Hepatocyte (in vitro differentiated cells): ENCODE results near the gene PSD2. TPM values are rescaled to one million over a fixed set of nuclear protein-coding genes. Genes with fewer than 3 reads are reported as not detected.

ENCODE experiments used
- DNase-seq: peaks from one replicate; pipeline ENCODE4 v3.0.0-alpha.2; 2016; ENCODE audit warnings: low spot score
- H2AFZ ChIP-seq: fragments of 200-600 bp; sonication (generic); 2 replicates; pipeline ENCODE4 v1.6.0; 2016; ENCODE audit warnings: antibody characterized with exemption, mild to moderate bottlenecking
- H3K27ac ChIP-seq: fragments of 200-600 bp; sonication (generic); 2 replicates; pipeline ENCODE4 v1.5.1; 2016; ENCODE audit warnings: mild to moderate bottlenecking
- H3K27me3 ChIP-seq: fragments of 200-600 bp; sonication (generic); 2 replicates; pipeline ENCODE4 v1.6.1; 2016
- H3K36me3 ChIP-seq: fragments of 200-600 bp; sonication (generic); replicated peaks from 2 replicates; pipeline ENCODE4 v1.5.1; 2016; ENCODE audit warnings: low read depth; ENCODE audit not compliant: insufficient read depth
- H3K4me1 ChIP-seq: fragments of 200-600 bp; sonication (generic); 2 replicates; pipeline ENCODE4 v1.5.1; 2016; ENCODE audit warnings: mild to moderate bottlenecking, moderate library complexity; ENCODE audit not compliant: insufficient read depth
- H3K4me2 ChIP-seq: fragments of 200-600 bp; sonication (generic); 2 replicates; pipeline ENCODE4 v1.6.0; 2016
- H3K4me3 ChIP-seq: fragments of 200-600 bp; sonication (generic); 2 replicates; pipeline ENCODE4 v1.5.1; 2016; ENCODE audit warnings: mild to moderate bottlenecking
- H3K79me2 ChIP-seq: fragments of 200-600 bp; sonication (generic); 2 replicates; pipeline ENCODE4 v1.6.0; 2017; ENCODE audit warnings: mild to moderate bottlenecking
- H3K9me2 ChIP-seq: fragments of 200-600 bp; sonication (generic); replicated peaks from 2 replicates; pipeline ENCODE4 v1.6.0; 2017; ENCODE audit warnings: mild to moderate bottlenecking; ENCODE audit not compliant: insufficient read depth
- H3K9me3 ChIP-seq: fragments of 200-600 bp; sonication (generic); 2 replicates; pipeline ENCODE4 v1.5.1; 2016; ENCODE audit warnings: low read depth, mild to moderate bottlenecking
- H4K20me1 ChIP-seq: fragments of 200-600 bp; sonication (generic); 2 replicates; pipeline ENCODE4 v1.6.0; 2016; ENCODE audit warnings: mild to moderate bottlenecking; ENCODE audit not compliant: insufficient read depth, poor library complexity, severe bottlenecking
- EZH2 ChIP-seq: fragments of 200-600 bp; sonication (generic); IDR thresholded peaks from 2 replicates; pipeline ENCODE4 v1.6.1; 2016; ENCODE audit warnings: antibody characterized with exemption, mild to moderate bottlenecking, borderline replicate concordance
- EZH2phosphoT487 ChIP-seq: fragments of 200-600 bp; sonication (generic); IDR thresholded peaks from one replicate; pipeline ENCODE4 v1.6.1; 2018; ENCODE audit warnings: antibody characterized with exemption, mild to moderate bottlenecking, low read depth, moderate library complexity; ENCODE audit not compliant: unreplicated experiment, severe bottlenecking
- WGBS: methylation state at CpG from one replicate; pipeline ENCODE4 v1.1.6; 2016; ENCODE audit warnings: low lambda C conversion rate; ENCODE audit errors: missing lambda C conversion rate; 5-methylcytosine and 5-hydroxymethylcytosine counted together
- polyA plus RNA-seq: library from polyadenylated mRNA; unstranded; fragments of >200 nt; fragmentation: Nextera tagmentation; extraction: Ambion mirVana; gene quantifications from 2 replicates; pipeline ENCODE4 v1.2.1, GENCODE V29; 2016
- total RNA-seq: library from RNA; depleted of rRNA; stranded (reverse); fragments of >200 nt; gene quantifications from 2 replicates; pipeline ENCODE4 v1.2.3, GENCODE V29; 2014
- TF ChIP-seq, protein P1 (sequence below): fragments of 200-600 bp; sonication (generic); IDR thresholded peaks from 2 replicates; pipeline ENCODE4 v1.5.1; 2016; ENCODE audit warnings: antibody characterized with exemption, mild to moderate bottlenecking; ENCODE audit not compliant: poor library complexity

Gene PSD2
- total and polyA plus RNA-seq, 2 experiments from 2014 or later: not detected

DNA sequence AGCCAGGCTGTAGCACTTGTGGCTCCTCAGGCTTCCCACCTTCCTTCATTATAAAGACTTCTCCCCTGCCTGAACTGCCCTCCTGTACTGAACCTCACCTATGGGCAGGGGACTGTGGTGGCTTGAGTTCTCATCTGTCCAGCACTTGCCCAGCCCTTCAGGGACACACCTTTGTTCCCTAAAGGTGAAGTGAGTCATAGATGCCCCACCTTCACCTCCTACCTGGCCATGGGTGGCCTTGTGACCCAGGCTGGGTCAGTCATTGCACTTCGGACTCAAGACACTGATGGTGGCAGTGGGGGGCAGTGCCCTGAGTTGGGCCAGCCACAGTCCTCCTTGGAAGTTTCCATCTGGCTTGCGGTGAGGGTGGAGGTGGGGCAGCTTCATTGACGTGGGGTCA lies 26.1 kb upstream of the PSD2 start:
- Histone ChIP-seq H3K4me3 (no peak overlapping the region), H3K9me2 (no peaks in the 10 kb centered on the region), H2AFZ (no peak overlapping the region), H4K20me1 (no peaks in the 10 kb centered on the region), H3K4me2 (no peak overlapping the region), H3K27ac (no peak overlapping the region), H3K27me3 (peaks cover 6% of the 10 kb centered on the region), H3K36me3 (no peaks in the 10 kb centered on the region), H3K79me2 (no peaks in the 10 kb centered on the region), H3K9me3 (no peaks in the 10 kb centered on the region), H3K4me1 (no peaks in the 10 kb centered on the region)
- TF ChIP-seq EZH2phosphoT487: no peak
- TF ChIP-seq, protein P1, sequence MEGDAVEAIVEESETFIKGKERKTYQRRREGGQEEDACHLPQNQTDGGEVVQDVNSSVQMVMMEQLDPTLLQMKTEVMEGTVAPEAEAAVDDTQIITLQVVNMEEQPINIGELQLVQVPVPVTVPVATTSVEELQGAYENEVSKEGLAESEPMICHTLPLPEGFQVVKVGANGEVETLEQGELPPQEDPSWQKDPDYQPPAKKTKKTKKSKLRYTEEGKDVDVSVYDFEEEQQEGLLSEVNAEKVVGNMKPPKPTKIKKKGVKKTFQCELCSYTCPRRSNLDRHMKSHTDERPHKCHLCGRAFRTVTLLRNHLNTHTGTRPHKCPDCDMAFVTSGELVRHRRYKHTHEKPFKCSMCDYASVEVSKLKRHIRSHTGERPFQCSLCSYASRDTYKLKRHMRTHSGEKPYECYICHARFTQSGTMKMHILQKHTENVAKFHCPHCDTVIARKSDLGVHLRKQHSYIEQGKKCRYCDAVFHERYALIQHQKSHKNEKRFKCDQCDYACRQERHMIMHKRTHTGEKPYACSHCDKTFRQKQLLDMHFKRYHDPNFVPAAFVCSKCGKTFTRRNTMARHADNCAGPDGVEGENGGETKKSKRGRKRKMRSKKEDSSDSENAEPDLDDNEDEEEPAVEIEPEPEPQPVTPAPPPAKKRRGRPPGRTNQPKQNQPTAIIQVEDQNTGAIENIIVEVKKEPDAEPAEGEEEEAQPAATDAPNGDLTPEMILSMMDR: no peak
- TF ChIP-seq EZH2: no peak
- DNase-seq: no peak
- WGBS: 84% methylated on average over 3 of the region's 3 CpGs

DNA sequence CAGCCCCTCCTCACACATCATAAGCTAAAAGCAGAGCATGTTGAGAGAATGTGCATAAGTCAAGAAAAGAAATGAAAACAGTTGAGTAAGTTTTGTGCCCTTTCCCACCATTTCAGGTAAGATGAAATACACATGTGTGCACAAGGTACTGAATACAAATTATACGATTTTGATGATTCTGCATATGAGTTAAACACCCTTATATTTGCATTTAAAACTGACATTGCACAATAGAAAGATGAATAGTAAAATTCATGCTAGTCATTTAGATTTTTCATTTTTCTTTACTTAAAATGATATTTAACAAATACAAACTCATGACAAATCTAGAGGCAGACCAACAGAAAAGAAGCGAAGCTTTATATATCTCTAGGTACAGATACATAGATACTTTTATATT lies 24.9 kb upstream of the PSD2 start:
- TF ChIP-seq EZH2: no peak
- TF ChIP-seq, protein P1: no peak
- no peak for TF ChIP-seq EZH2phosphoT487
- no peak overlapping the region for H3K27ac ChIP-seq
- no peaks in the 10 kb centered on the region for H3K9me2 ChIP-seq
- no peaks in the 10 kb centered on the region for H4K20me1 ChIP-seq
- no peak overlapping the region for H3K4me2 ChIP-seq
- H3K4me1 ChIP-seq: no peaks in the 10 kb centered on the region
- WGBS: 87% methylated on average over 2 of the region's 2 CpGs
- no peaks in the 10 kb centered on the region for H3K9me3 ChIP-seq
- no peaks in the 10 kb centered on the region for H3K36me3 ChIP-seq
- no peak overlapping the region for H2AFZ ChIP-seq
- no peaks in the 10 kb centered on the region for H3K79me2 ChIP-seq
- H3K27me3 ChIP-seq: no peaks in the 10 kb centered on the region
- no peak overlapping the region for H3K4me3 ChIP-seq
- no peak for DNase-seq

DNA sequence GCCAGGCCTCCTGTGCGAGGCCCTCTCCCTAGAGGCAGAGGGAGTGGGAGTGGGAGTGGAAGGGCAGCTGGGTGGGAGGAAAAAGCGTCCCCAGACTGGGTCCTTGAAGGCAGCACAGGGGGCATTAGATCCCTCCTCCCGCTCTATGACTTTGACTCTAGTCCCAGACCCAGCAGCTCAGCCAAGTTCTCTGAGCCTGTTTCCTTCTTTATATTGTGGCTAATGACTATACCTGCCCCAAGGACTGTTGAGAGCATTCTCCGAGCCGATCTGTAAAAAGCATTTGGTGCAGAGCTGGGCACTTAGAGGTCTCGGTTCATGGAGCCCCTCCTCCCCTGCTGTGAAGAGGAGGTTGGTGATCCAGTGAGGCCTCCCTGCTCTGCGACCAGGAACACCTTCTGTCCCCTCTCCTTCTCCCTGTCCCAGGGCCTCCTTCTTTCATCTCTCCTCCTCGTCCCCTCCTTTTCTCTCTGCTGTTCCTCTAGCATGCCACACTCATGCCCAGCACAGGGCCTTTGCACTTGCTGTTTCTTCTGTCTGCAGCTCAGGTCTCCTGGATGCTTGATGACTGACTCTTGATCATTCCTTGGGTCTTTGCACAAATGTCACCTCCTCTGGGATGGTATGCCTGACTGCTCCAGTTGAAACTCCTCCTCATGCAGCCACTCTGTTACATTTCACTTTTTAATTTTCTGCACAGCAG lies 23.4 kb upstream of the PSD2 start:
- WGBS: 87% methylated on average over 8 of the region's 8 CpGs
- H3K9me3 ChIP-seq: no peaks in the 10 kb centered on the region
- no peaks in the 10 kb centered on the region for H3K4me1 ChIP-seq
- no peaks in the 10 kb centered on the region for H3K9me2 ChIP-seq
- no peak overlapping the region for H3K4me2 ChIP-seq
- DNase-seq: no peak
- TF ChIP-seq, protein P1: no peak
- TF ChIP-seq EZH2: no peak
- no peak for TF ChIP-seq EZH2phosphoT487
- H3K36me3 ChIP-seq: no peaks in the 10 kb centered on the region
- no peak overlapping the region for H3K27ac ChIP-seq
- H3K79me2 ChIP-seq: no peaks in the 10 kb centered on the region
- no peak overlapping the region for H2AFZ ChIP-seq
- H4K20me1 ChIP-seq: no peaks in the 10 kb centered on the region
- no peaks in the 10 kb centered on the region for H3K27me3 ChIP-seq
- H3K4me3 ChIP-seq: no peak overlapping the region
